GM23338 (cell line): ENCODE data around the gene RRBP1. TPM values are rescaled to one million over a fixed set of nuclear protein-coding genes. Genes with fewer than 3 reads are reported as not detected.

ENCODE experiments used
- ATAC-seq: fragments of 200-7000 bp; cut with Tn5 transposase; 3 replicates; pipeline ENCODE4 v1.9.1; 2020
- DNase-seq: peaks from one replicate; pipeline ENCODE4 v3.0.0-alpha.2; 2015; ENCODE audit warnings: low spot score
- H2AFZ ChIP-seq: fragments of 200-600 bp; sonication (generic); 2 replicates; pipeline ENCODE4 v1.8.0; 2016; ENCODE audit warnings: antibody characterized with exemption, mild to moderate bottlenecking, moderate library complexity
- H3F3A ChIP-seq: fragments of 200-600 bp; sonication (generic); replicated peaks from 2 replicates; pipeline ENCODE4 v1.8.0; 2017; ENCODE audit warnings: antibody characterized with exemption, mixed run types, low read depth
- H3K27ac ChIP-seq: fragments of 200-600 bp; sonication (generic); 2 replicates; pipeline ENCODE4 v1.6.1; 2016; ENCODE audit warnings: low read depth
- H3K27me3 ChIP-seq: fragments of 200-600 bp; sonication (generic); 2 replicates; pipeline ENCODE4 v1.8.0; 2016; ENCODE audit warnings: mild to moderate bottlenecking, mixed run types, moderate library complexity; ENCODE audit not compliant: insufficient read depth
- H3K36me3 ChIP-seq: fragments of 200-600 bp; sonication (generic); 2 replicates; pipeline ENCODE4 v1.8.0; 2016; ENCODE audit warnings: mild to moderate bottlenecking; ENCODE audit not compliant: insufficient read depth
- H3K4me1 ChIP-seq: fragments of 200-600 bp; sonication (generic); 2 replicates; pipeline ENCODE4 v1.8.0; 2016; ENCODE audit warnings: mild to moderate bottlenecking, moderate library complexity; ENCODE audit not compliant: insufficient read depth
- H3K4me2 ChIP-seq: fragments of 200-600 bp; sonication (generic); 2 replicates; pipeline ENCODE4 v1.7.1; 2017; ENCODE audit warnings: mixed run types
- H3K4me3 ChIP-seq: fragments of 200-600 bp; sonication (generic); 2 replicates; pipeline ENCODE4 v1.6.1; 2016; ENCODE audit warnings: mixed run types
- H3K79me2 ChIP-seq: fragments of 200-600 bp; sonication (generic); replicated peaks from 2 replicates; pipeline ENCODE4 v1.8.0; 2017; ENCODE audit warnings: mild to moderate bottlenecking; ENCODE audit not compliant: insufficient read depth
- H3K9me2 ChIP-seq: fragments of 200-600 bp; sonication (generic); 2 replicates; pipeline ENCODE4 v1.8.0; 2017; ENCODE audit not compliant: insufficient read depth
- H4K20me1 ChIP-seq: fragments of 200-600 bp; sonication (generic); replicated peaks from 2 replicates; pipeline ENCODE4 v1.8.0; 2017; ENCODE audit warnings: mild to moderate bottlenecking; ENCODE audit not compliant: insufficient read depth
- H3K27ac Mint-ChIP-seq: 2 replicates; pipeline ENCODE4 v1.8.0; 2020; ENCODE audit warnings: inconsistent platforms, mild to moderate bottlenecking, moderate library complexity, mixed read lengths
- H3K27me3 Mint-ChIP-seq: 3 replicates; pipeline ENCODE4 v1.8.0; 2022; ENCODE audit warnings: low read depth, mild to moderate bottlenecking, moderate library complexity, mixed read lengths, inconsistent platforms; ENCODE audit not compliant: insufficient read depth, poor library complexity
- H3K36me3 Mint-ChIP-seq: 3 replicates; pipeline ENCODE4 v1.8.0; 2021; ENCODE audit warnings: low read depth, mild to moderate bottlenecking, inconsistent platforms, moderate library complexity, mixed read lengths
- H3K4me1 Mint-ChIP-seq: 3 replicates; pipeline ENCODE4 v1.8.0; 2020; ENCODE audit warnings: mild to moderate bottlenecking, inconsistent platforms, mixed read lengths
- H3K4me3 Mint-ChIP-seq: 3 replicates; pipeline ENCODE4 v1.8.0; 2021; ENCODE audit warnings: moderate library complexity, mild to moderate bottlenecking, inconsistent platforms, mixed read lengths
- H3K9me3 Mint-ChIP-seq: 3 replicates; pipeline ENCODE4 v1.8.0; 2020; ENCODE audit warnings: moderate library complexity, mild to moderate bottlenecking, inconsistent platforms, mixed read lengths
- CREB1 ChIP-seq: fragments of 250-450 bp; sonication (Bioruptor Pico); IDR thresholded peaks from 2 replicates; pipeline ENCODE4 v1.5.0; 2020; ENCODE audit warnings: low read depth, mild to moderate bottlenecking, moderate library complexity
- EZH2phosphoT487 ChIP-seq: fragments of 200-600 bp; sonication (generic); IDR thresholded peaks from one replicate; pipeline ENCODE4 v1.8.1; 2018; ENCODE audit warnings: antibody characterized with exemption; ENCODE audit not compliant: unreplicated experiment
- JUNB ChIP-seq: IDR thresholded peaks from one replicate; pipeline ENCODE4 v1.6.1; 2016; ENCODE audit warnings: antibody characterized with exemption; ENCODE audit not compliant: unreplicated experiment
- ZNF331 ChIP-seq: fragments of 250-450 bp; sonication (Bioruptor Pico); IDR thresholded peaks from 2 replicates; pipeline ENCODE4 v1.5.0; 2020; ENCODE audit warnings: low read depth, mild to moderate bottlenecking, moderate library complexity
- polyA plus RNA-seq: library from polyadenylated mRNA; unstranded; fragments of >200 nt; fragmentation: Nextera tagmentation; extraction: Ambion mirVana; gene quantifications from 2 replicates; pipeline ENCODE4 v1.2.1, GENCODE V29; 2016
- total RNA-seq: library from RNA; depleted of rRNA; stranded (reverse); fragments of >200 nt; shearing (Covaris generic); gene quantifications from 2 replicates; pipeline ENCODE4 v1.2.3, GENCODE V29; 2014
- TF ChIP-seq, protein P1 (sequence below): IDR thresholded peaks from 2 replicates; pipeline ENCODE4 v1.6.1; 2016; ENCODE audit warnings: antibody characterized with exemption
- TF ChIP-seq, protein P2 (sequence below), 2 experiments: fragments of 200-600 bp in 1 of 2; sonication (generic) in 1 of 2; conservative IDR thresholded peaks; 2 replicates each; pipeline versions ENCODE4 v1.5.1 to v1.6.1; 2016 to 2017; ENCODE audit warnings: antibody characterized with exemption in 2 of 2, low read depth in 2 of 2, mild to moderate bottlenecking in 2 of 2, moderate library complexity in 1 of 2
- TF ChIP-seq, protein P3 (sequence below): fragments of 250-450 bp; sonication (Bioruptor Pico); IDR thresholded peaks from 2 replicates; pipeline ENCODE4 v1.5.0; 2020; ENCODE audit warnings: mild to moderate bottlenecking, moderate library complexity
- TF ChIP-seq, protein P4 (sequence below): IDR thresholded peaks from one replicate; pipeline ENCODE4 v1.6.1; 2018; ENCODE audit warnings: antibody characterized with exemption; ENCODE audit not compliant: unreplicated experiment

The RRBP1 gene
- total and polyA plus RNA-seq, 2 experiments from 2014 or later = 105 to 113 TPM

DNA sequence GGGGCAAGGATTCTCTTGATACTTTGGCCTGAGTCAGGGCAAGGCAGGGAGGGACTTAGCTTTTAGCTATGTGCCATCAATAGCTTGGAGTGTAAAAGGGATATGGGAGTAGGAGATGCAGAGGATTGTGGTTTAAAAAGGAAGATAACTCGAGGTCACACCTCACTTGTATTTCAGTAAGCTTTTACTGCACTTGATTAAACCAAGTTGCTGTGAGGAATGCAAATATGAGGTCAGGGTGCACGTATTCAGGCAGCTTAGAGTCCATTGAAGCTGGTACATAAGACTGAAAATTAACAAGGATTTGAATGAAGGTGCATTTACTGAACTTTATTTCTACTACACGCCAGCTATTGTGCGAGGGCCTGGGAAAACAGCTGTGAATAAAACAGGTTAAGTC lies 80.1 kb downstream of the RRBP1 start:
- TF ChIP-seq, protein P1, sequence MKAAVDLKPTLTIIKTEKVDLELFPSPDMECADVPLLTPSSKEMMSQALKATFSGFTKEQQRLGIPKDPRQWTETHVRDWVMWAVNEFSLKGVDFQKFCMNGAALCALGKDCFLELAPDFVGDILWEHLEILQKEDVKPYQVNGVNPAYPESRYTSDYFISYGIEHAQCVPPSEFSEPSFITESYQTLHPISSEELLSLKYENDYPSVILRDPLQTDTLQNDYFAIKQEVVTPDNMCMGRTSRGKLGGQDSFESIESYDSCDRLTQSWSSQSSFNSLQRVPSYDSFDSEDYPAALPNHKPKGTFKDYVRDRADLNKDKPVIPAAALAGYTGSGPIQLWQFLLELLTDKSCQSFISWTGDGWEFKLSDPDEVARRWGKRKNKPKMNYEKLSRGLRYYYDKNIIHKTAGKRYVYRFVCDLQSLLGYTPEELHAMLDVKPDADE = no peak
- TF ChIP-seq ZNF331 = no peak
- TF ChIP-seq, protein P2, sequence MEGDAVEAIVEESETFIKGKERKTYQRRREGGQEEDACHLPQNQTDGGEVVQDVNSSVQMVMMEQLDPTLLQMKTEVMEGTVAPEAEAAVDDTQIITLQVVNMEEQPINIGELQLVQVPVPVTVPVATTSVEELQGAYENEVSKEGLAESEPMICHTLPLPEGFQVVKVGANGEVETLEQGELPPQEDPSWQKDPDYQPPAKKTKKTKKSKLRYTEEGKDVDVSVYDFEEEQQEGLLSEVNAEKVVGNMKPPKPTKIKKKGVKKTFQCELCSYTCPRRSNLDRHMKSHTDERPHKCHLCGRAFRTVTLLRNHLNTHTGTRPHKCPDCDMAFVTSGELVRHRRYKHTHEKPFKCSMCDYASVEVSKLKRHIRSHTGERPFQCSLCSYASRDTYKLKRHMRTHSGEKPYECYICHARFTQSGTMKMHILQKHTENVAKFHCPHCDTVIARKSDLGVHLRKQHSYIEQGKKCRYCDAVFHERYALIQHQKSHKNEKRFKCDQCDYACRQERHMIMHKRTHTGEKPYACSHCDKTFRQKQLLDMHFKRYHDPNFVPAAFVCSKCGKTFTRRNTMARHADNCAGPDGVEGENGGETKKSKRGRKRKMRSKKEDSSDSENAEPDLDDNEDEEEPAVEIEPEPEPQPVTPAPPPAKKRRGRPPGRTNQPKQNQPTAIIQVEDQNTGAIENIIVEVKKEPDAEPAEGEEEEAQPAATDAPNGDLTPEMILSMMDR (conservative IDR thresholded peaks at IDR 0.05; ENCODE audit: low read depth in 2 of 2) = no peak
- Mint-ChIP-seq H3K4me3 (peak overlapping the region; percentile 20; the same call in 1 of the 3 replicates), H3K27me3 (peaks cover 5% of the 10 kb centered on the region), H3K4me1 (peaks cover 34% of the 10 kb centered on the region), H3K36me3 (peaks cover 12% of the 10 kb centered on the region; the same call in 2 of the 3 replicates), H3K27ac (peak overlapping the region; percentile 92), H3K9me3 (no peaks in the 10 kb centered on the region)
- peak; percentile 33 for DNase-seq
- 0 out of 2 replicates have a peak overlapping the region, but pooled peaks have one; percentile 3 for H3K4me3 ChIP-seq
- no peaks in the 10 kb centered on the region; the same call in 1 of the 2 replicates for H4K20me1 ChIP-seq
- H3K4me1 ChIP-seq = peaks cover 38% of the 10 kb centered on the region
- no peaks in the 10 kb centered on the region; the same call in 1 of the 2 replicates for H3K36me3 ChIP-seq
- H3K9me2 ChIP-seq = 0 out of 2 replicates have a peak, but pooled peaks cover 5% of the 10 kb centered on the region
- H2AFZ ChIP-seq = no peak overlapping the region
- peak overlapping the region; percentile 84 for H3K27ac ChIP-seq
- H3K4me2 ChIP-seq = peak overlapping the region; percentile 39
- peaks cover 53% of the 10 kb centered on the region for H3K79me2 ChIP-seq
- H3K27me3 ChIP-seq = no peaks in the 10 kb centered on the region
- H3F3A ChIP-seq = no peaks in the 10 kb centered on the region
- ATAC-seq = no peak; the same call in 2 of the 3 replicates

DNA sequence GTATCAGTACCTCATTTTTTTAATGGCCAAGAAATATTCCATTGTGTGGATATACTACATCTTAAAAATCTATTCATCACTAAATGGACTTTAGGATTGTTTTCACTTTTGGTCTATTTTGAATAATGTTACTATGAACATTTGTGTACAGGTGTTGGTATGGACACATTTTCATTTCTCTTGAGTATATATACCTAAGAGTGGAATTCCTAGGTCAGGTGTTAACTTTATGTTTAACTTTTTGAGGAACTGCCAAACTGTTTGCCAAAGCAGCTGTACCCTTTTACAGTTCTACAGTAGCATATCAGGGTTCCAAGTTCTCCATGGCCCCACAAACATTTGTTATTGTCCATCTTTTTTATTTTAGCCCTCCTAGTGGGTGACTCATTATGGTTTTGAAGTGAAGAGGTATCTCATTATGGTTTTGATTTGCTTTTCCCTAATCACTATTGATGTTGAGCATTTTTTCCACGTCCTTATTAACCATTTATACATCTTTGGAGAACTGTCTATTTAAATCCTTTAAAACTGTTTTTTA lies 84.0 kb downstream of the RRBP1 start:
- Mint-ChIP-seq H3K36me3 (peaks cover 7% of the 10 kb centered on the region; the same call in 2 of the 3 replicates), H3K27ac (no peak overlapping the region), H3K27me3 (peaks cover 6% of the 10 kb centered on the region), H3K4me3 (no peak overlapping the region), H3K4me1 (peaks cover 58% of the 10 kb centered on the region), H3K9me3 (no peaks in the 10 kb centered on the region)
- Histone ChIP-seq H3K27ac (no peak overlapping the region), H4K20me1 (peaks cover 9% of the 10 kb centered on the region), H3K4me3 (no peak overlapping the region), H3K27me3 (no peaks in the 10 kb centered on the region), H3K79me2 (peaks cover 89% of the 10 kb centered on the region), H3K36me3 (no peaks in the 10 kb centered on the region; the same call in 1 of the 2 replicates), H3K4me2 (no peak overlapping the region), H3K9me2 (0 out of 2 replicates have a peak, but pooled peaks cover 5% of the 10 kb centered on the region), H2AFZ (no peak overlapping the region), H3F3A (no peaks in the 10 kb centered on the region), H3K4me1 (peaks cover 38% of the 10 kb centered on the region)
- ATAC-seq = no peak
- DNase-seq = no peak
- no peak for TF ChIP-seq CREB1 (CRISPR knock-in tag)
- no peak for TF ChIP-seq EZH2phosphoT487
- TF ChIP-seq JUNB = no peak
- TF ChIP-seq, protein P3, sequence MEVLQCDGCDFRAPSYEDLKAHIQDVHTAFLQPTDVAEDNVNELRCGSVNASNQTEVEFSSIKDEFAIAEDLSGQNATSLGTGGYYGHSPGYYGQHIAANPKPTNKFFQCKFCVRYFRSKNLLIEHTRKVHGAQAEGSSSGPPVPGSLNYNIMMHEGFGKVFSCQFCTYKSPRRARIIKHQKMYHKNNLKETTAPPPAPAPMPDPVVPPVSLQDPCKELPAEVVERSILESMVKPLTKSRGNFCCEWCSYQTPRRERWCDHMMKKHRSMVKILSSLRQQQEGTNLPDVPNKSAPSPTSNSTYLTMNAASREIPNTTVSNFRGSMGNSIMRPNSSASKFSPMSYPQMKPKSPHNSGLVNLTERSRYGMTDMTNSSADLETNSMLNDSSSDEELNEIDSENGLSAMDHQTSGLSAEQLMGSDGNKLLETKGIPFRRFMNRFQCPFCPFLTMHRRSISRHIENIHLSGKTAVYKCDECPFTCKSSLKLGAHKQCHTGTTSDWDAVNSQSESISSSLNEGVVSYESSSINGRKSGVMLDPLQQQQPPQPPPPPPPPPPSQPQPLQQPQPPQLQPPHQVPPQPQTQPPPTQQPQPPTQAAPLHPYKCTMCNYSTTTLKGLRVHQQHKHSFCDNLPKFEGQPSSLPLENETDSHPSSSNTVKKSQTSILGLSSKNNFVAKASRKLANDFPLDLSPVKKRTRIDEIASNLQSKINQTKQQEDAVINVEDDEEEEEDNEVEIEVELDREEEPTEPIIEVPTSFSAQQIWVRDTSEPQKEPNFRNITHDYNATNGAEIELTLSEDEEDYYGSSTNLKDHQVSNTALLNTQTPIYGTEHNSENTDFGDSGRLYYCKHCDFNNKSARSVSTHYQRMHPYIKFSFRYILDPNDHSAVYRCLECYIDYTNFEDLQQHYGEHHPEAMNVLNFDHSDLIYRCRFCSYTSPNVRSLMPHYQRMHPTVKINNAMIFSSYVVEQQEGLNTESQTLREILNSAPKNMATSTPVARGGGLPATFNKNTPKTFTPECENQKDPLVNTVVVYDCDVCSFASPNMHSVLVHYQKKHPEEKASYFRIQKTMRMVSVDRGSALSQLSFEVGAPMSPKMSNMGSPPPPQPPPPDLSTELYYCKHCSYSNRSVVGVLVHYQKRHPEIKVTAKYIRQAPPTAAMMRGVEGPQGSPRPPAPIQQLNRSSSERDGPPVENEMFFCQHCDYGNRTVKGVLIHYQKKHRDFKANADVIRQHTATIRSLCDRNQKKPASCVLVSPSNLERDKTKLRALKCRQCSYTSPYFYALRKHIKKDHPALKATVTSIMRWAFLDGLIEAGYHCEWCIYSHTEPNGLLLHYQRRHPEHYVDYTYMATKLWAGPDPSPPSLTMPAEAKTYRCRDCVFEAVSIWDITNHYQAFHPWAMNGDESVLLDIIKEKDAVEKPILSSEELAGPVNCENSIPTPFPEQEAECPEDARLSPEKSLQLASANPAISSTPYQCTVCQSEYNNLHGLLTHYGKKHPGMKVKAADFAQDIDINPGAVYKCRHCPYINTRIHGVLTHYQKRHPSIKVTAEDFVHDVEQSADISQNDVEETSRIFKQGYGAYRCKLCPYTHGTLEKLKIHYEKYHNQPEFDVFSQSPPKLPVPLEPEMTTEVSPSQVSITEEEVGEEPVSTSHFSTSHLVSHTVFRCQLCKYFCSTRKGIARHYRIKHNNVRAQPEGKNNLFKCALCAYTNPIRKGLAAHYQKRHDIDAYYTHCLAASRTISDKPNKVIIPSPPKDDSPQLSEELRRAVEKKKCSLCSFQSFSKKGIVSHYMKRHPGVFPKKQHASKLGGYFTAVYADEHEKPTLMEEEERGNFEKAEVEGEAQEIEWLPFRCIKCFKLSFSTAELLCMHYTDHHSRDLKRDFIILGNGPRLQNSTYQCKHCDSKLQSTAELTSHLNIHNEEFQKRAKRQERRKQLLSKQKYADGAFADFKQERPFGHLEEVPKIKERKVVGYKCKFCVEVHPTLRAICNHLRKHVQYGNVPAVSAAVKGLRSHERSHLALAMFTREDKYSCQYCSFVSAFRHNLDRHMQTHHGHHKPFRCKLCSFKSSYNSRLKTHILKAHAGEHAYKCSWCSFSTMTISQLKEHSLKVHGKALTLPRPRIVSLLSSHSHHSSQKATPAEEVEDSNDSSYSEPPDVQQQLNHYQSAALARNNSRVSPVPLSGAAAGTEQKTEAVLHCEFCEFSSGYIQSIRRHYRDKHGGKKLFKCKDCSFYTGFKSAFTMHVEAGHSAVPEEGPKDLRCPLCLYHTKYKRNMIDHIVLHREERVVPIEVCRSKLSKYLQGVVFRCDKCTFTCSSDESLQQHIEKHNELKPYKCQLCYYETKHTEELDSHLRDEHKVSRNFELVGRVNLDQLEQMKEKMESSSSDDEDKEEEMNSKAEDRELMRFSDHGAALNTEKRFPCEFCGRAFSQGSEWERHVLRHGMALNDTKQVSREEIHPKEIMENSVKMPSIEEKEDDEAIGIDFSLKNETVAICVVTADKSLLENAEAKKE (CRISPR knock-in tag) = no peak
- TF ChIP-seq, protein P4, sequence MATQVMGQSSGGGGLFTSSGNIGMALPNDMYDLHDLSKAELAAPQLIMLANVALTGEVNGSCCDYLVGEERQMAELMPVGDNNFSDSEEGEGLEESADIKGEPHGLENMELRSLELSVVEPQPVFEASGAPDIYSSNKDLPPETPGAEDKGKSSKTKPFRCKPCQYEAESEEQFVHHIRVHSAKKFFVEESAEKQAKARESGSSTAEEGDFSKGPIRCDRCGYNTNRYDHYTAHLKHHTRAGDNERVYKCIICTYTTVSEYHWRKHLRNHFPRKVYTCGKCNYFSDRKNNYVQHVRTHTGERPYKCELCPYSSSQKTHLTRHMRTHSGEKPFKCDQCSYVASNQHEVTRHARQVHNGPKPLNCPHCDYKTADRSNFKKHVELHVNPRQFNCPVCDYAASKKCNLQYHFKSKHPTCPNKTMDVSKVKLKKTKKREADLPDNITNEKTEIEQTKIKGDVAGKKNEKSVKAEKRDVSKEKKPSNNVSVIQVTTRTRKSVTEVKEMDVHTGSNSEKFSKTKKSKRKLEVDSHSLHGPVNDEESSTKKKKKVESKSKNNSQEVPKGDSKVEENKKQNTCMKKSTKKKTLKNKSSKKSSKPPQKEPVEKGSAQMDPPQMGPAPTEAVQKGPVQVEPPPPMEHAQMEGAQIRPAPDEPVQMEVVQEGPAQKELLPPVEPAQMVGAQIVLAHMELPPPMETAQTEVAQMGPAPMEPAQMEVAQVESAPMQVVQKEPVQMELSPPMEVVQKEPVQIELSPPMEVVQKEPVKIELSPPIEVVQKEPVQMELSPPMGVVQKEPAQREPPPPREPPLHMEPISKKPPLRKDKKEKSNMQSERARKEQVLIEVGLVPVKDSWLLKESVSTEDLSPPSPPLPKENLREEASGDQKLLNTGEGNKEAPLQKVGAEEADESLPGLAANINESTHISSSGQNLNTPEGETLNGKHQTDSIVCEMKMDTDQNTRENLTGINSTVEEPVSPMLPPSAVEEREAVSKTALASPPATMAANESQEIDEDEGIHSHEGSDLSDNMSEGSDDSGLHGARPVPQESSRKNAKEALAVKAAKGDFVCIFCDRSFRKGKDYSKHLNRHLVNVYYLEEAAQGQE = no peak
